ENCODE results near the gene OXER1. TPM values are rescaled to one million over a fixed set of nuclear protein-coding genes. Genes with fewer than 3 reads are reported as not detected.
"Not testable (repeated sequence)": the region's sequence is repeated elsewhere in the genome, so short reads cannot be mapped to it uniquely, and the experiment has no call there.

The OXER1 gene
- total RNA-seq, 1 donor from 2014 or later: 0.75 TPM

DNA sequence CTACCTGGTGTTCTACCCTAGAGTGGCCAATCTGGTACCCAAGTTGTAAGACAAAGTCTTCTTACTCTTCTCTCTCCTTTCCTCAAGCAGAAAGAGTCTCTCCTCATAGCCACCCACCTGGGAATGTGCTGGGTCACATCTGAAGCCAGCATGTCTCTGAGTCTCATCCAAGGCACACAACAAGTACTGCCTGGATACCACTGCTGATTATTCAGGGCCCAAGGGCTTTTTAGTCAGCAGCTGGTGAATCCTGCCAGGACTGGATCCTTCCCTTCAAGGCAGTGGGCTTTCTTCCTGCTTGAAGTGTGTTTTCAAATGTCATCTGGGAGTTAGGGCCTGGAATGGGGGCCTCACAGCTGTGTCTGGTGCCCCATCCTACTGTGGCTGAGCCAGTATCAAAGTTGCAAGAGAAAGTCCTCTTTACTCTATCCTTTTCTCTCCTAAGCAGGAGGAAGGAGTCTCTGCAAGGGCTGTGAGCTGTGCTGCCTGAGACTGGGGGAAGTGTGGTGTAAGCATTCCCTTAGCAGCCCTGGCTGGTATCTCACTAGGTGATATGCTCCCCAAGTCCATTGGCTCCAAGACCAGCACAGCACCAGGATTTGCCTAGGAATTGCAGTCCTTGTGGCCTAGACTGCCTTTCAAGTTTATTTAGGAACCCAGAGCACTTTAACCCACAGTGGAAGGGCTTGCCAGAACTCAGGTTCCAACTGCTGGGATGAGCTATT lies 27.2 kb downstream of the OXER1 start:
- Histone ChIP-seq H3K27me3 (ENCODE audit: control insufficient read depth, insufficient read depth, low read length) (no peaks in the 10 kb centered on the region), H3K36me3 (ENCODE audit: control insufficient read depth, insufficient read depth, low read length) (no peaks in the 10 kb centered on the region), H3K4me3 (ENCODE audit: low read depth, low read length) (no peak overlapping the region)
- TF ChIP-seq, protein P1, sequence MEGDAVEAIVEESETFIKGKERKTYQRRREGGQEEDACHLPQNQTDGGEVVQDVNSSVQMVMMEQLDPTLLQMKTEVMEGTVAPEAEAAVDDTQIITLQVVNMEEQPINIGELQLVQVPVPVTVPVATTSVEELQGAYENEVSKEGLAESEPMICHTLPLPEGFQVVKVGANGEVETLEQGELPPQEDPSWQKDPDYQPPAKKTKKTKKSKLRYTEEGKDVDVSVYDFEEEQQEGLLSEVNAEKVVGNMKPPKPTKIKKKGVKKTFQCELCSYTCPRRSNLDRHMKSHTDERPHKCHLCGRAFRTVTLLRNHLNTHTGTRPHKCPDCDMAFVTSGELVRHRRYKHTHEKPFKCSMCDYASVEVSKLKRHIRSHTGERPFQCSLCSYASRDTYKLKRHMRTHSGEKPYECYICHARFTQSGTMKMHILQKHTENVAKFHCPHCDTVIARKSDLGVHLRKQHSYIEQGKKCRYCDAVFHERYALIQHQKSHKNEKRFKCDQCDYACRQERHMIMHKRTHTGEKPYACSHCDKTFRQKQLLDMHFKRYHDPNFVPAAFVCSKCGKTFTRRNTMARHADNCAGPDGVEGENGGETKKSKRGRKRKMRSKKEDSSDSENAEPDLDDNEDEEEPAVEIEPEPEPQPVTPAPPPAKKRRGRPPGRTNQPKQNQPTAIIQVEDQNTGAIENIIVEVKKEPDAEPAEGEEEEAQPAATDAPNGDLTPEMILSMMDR (IDR thresholded peaks at IDR 0.05; ENCODE audit: insufficient read depth, low read length, poor library complexity, severe bottlenecking): no peak
- DNase-seq (ENCODE audit: low read depth): no peak

DNA sequence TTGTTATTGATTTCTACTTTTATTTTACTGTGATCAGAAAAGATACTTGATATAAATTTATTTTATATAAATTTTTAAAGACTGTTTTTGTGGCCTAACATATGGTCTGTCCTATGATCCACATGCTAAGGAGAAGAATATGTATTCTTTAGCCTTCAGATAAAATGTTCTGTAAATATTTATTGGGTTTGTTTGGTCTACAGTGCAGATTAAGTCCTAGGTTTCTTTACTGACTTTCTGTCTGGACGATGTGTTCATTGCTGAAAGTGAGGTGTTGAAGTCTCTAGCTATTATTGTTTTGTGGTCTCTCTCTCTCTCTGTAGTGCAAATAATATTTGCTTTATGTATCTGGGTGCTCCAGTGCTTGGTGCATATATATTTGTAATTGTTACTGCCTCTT lies 30.1 kb downstream of the OXER1 start:
- H3K36me3 ChIP-seq (ENCODE audit: control insufficient read depth, insufficient read depth, low read length): no peaks in the 10 kb centered on the region
- H3K27me3 ChIP-seq (ENCODE audit: control insufficient read depth, insufficient read depth, low read length): no peaks in the 10 kb centered on the region
- TF ChIP-seq, protein P1 (IDR thresholded peaks at IDR 0.05; ENCODE audit: insufficient read depth, low read length, poor library complexity, severe bottlenecking): no peak
- H3K4me3 ChIP-seq (ENCODE audit: low read depth, low read length): no peak overlapping the region
- DNase-seq (ENCODE audit: low read depth): no peak

DNA sequence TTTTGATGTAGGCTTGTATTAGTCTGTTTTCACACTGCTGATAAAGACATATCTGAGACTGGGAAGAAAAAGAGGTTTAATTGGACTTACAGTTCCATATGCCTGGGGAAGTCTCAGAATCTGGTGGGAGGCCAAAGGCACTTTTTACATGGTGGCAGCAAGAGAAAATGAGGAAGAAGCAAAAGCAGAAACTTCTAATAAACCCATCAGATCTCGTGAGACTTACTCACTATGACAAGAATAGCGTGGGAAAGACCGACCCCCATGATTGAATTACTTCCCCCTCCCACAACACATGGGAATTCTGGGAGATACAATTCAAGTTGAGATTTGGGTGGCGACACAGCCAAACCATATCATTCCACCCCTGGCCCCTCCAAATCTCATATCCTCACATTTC lies 32.6 kb downstream of the OXER1 start:
- DNase-seq (ENCODE audit: low read depth); H3K27me3 ChIP-seq (ENCODE audit: control insufficient read depth, insufficient read depth, low read length); H3K36me3 ChIP-seq (ENCODE audit: control insufficient read depth, insufficient read depth, low read length); H3K4me3 ChIP-seq (ENCODE audit: low read depth, low read length): not testable (repeated sequence)

DNA sequence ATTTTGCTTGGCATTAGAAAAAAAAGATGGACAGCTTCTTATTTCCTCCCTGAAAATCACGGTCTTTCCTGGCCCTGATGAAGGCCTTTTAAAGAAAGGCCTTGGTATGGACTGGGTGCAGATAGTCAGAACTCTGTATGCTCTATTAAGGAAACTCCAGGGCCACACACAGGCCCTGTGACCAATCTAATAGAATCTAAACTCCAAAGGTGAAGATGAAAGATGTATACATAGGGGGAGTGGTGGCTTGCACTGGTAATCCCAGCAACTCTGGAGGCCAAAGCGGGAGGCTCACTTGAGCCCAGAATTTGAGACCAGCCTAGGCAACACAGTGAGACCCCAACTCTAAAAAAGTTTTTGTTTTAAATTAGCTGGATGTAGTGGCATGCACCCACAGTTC lies 37.3 kb downstream of the OXER1 start:
- Histone ChIP-seq H3K27me3 (ENCODE audit: control insufficient read depth, insufficient read depth, low read length) (no peaks in the 10 kb centered on the region), H3K4me3 (ENCODE audit: low read depth, low read length) (no peak overlapping the region), H3K36me3 (ENCODE audit: control insufficient read depth, insufficient read depth, low read length) (no peaks in the 10 kb centered on the region)
- no peak for DNase-seq (ENCODE audit: low read depth)
- TF ChIP-seq, protein P1 (IDR thresholded peaks at IDR 0.05; ENCODE audit: insufficient read depth, low read length, poor library complexity, severe bottlenecking): no peak

DNA sequence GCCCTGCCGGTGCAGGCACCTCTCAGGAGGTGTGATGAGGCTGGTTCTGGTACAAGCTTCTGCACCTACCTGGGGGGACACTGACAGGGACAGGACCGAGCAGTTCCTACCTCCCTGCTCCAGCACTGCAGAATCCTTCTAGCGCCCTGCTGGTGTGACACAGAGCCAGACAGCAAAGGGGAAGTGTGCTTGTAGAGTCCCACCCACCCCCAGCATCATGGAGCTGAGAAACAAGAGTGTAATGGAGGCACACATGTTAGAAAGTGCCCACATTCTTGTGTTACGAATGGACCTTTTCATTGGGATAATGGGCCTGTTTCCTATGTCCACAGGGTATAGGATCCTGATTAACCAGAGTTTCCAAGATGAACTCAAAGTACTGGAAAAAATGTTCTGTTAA lies 38.3 kb downstream of the OXER1 start:
- no peak for DNase-seq (ENCODE audit: low read depth)
- TF ChIP-seq, protein P1 (IDR thresholded peaks at IDR 0.05; ENCODE audit: insufficient read depth, low read length, poor library complexity, severe bottlenecking): no peak
- Histone ChIP-seq H3K27me3 (ENCODE audit: control insufficient read depth, insufficient read depth, low read length) (no peaks in the 10 kb centered on the region), H3K36me3 (ENCODE audit: control insufficient read depth, insufficient read depth, low read length) (no peaks in the 10 kb centered on the region), H3K4me3 (ENCODE audit: low read depth, low read length) (no peak overlapping the region)

DNA sequence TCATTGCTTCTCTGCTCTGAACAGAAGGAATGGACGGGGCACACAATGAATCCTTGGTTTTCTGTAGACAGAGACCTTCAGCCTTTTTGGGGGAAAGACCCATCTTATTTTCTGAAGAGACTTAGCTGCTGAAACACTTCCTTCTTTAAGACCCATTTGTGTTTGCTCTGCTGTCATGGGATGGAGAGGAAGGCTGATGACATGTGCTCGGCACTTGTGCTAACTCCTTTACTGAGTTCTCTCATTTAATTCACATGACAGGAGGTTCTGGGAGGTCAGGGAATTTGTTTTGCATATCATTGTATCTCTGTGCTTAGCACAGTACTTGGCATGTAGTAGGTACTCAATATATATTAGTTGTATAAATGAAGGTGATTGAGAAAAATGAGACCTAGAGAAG lies 39.0 kb downstream of the OXER1 start:
- TF ChIP-seq, protein P1 (IDR thresholded peaks at IDR 0.05; ENCODE audit: insufficient read depth, low read length, poor library complexity, severe bottlenecking): no peak
- Histone ChIP-seq H3K27me3 (ENCODE audit: control insufficient read depth, insufficient read depth, low read length) (no peaks in the 10 kb centered on the region), H3K4me3 (ENCODE audit: low read depth, low read length) (no peak overlapping the region), H3K36me3 (ENCODE audit: control insufficient read depth, insufficient read depth, low read length) (no peaks in the 10 kb centered on the region)
- DNase-seq (ENCODE audit: low read depth): no peak

All from kidney epithelial cell (primary cell).